Measurements from ENCODE around the gene NCF4.

Gene NCF4

GRCh38 chr22:36863281-36863680, 2.5 kb downstream of the NCF4 start:
- no peak overlapping the region for H3K9ac ChIP-seq (ENCODE audit: low read length)
- H3K4me3 ChIP-seq (ENCODE audit: low read length): no peak overlapping the region
- H3K27me3 ChIP-seq (replicated peaks; ENCODE audit: insufficient read depth, low read length): no peaks in the 10 kb centered on the region

DNA sequence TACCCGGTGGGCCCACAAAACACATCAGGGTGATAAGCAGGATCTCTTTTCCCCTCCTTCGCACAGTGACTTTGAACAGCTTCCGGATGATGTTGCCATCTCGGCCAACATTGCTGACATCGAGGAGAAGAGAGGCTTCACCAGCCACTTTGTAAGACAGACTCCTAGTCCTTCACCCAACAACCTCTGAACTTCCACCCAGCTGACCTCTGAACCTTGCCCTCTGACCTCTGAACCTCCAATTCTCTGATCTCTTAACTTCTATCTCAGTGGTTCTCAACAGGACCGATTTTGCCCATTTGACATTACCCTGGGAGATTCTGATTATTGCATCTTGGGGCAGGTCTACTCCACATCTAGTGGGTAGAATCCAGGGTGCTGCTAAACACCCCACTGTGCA, 3.2 kb downstream of the NCF4 start:
- H3K4me1 ChIP-seq (ENCODE audit: low read length): peaks cover 23% of the 10 kb centered on the region
- H3K9me2 ChIP-seq (replicated peaks; ENCODE audit: insufficient read depth, low read length): no peaks in the 10 kb centered on the region
- H3K4me2 ChIP-seq (ENCODE audit: low read depth, low read length): no peak overlapping the region
- TF ChIP-seq EZH2phosphoT487 (IDR thresholded peaks at IDR 0.05; ENCODE audit: low read length): no peak
- no peak for TF ChIP-seq EZH2 (optimal IDR thresholded peaks at IDR 0.05; ENCODE audit: low read depth, low read length)
- TF ChIP-seq, protein P1, sequence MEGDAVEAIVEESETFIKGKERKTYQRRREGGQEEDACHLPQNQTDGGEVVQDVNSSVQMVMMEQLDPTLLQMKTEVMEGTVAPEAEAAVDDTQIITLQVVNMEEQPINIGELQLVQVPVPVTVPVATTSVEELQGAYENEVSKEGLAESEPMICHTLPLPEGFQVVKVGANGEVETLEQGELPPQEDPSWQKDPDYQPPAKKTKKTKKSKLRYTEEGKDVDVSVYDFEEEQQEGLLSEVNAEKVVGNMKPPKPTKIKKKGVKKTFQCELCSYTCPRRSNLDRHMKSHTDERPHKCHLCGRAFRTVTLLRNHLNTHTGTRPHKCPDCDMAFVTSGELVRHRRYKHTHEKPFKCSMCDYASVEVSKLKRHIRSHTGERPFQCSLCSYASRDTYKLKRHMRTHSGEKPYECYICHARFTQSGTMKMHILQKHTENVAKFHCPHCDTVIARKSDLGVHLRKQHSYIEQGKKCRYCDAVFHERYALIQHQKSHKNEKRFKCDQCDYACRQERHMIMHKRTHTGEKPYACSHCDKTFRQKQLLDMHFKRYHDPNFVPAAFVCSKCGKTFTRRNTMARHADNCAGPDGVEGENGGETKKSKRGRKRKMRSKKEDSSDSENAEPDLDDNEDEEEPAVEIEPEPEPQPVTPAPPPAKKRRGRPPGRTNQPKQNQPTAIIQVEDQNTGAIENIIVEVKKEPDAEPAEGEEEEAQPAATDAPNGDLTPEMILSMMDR (IDR thresholded peaks at IDR 0.05; ENCODE audit: low read length): no peak
- no peak overlapping the region for H3K4me3 ChIP-seq (ENCODE audit: low read length)
- no peaks in the 10 kb centered on the region for H3K36me3 ChIP-seq (replicated peaks; ENCODE audit: insufficient read depth, low read length)
- no peak overlapping the region for H2AFZ ChIP-seq (ENCODE audit: low read length)
- H3K79me2 ChIP-seq (ENCODE audit: low read length): peaks cover 10% of the 10 kb centered on the region; the same call in 1 of the 2 replicates
- H3K9ac ChIP-seq (ENCODE audit: low read length): no peak overlapping the region
- no peaks in the 10 kb centered on the region for H3K9me3 ChIP-seq (replicated peaks; ENCODE audit: insufficient read depth, low read length)
- DNase-seq: no peak
- peaks cover 23% of the 10 kb centered on the region for H3F3A ChIP-seq (ENCODE audit: insufficient read depth, low read length)
- no peak overlapping the region for H3K27ac ChIP-seq (ENCODE audit: low read length)
- no peaks in the 10 kb centered on the region for H3K27me3 ChIP-seq (replicated peaks; ENCODE audit: insufficient read depth, low read length)
- no peaks in the 10 kb centered on the region for H4K20me1 ChIP-seq (ENCODE audit: insufficient read depth, low read length)

More at GRCh38 chr22:36863281-36863680, 2.5 kb downstream of the NCF4 start:
- H3K9me3 ChIP-seq (replicated peaks; ENCODE audit: insufficient read depth, low read length): no peaks in the 10 kb centered on the region
- peaks cover 30% of the 10 kb centered on the region for H3F3A ChIP-seq (ENCODE audit: insufficient read depth, low read length)
- H3K36me3 ChIP-seq (replicated peaks; ENCODE audit: insufficient read depth, low read length): no peaks in the 10 kb centered on the region
- no peak overlapping the region for H2AFZ ChIP-seq (ENCODE audit: low read length)
- no peaks in the 10 kb centered on the region for H4K20me1 ChIP-seq (ENCODE audit: insufficient read depth, low read length)
- DNase-seq: no peak
- no peaks in the 10 kb centered on the region for H3K9me2 ChIP-seq (replicated peaks; ENCODE audit: insufficient read depth, low read length)
- no peak overlapping the region for H3K4me2 ChIP-seq (ENCODE audit: low read depth, low read length)
- TF ChIP-seq EZH2 (optimal IDR thresholded peaks at IDR 0.05; ENCODE audit: low read depth, low read length) (no peak), EZH2phosphoT487 (IDR thresholded peaks at IDR 0.05; ENCODE audit: low read length) (no peak)
- TF ChIP-seq, protein P1 (IDR thresholded peaks at IDR 0.05; ENCODE audit: low read length): no peak
- peaks cover 29% of the 10 kb centered on the region for H3K4me1 ChIP-seq (ENCODE audit: low read length)
- H3K27ac ChIP-seq (ENCODE audit: low read length): no peak overlapping the region
- H3K79me2 ChIP-seq (ENCODE audit: low read length): peaks cover 10% of the 10 kb centered on the region; the same call in 1 of the 2 replicates

DNA sequence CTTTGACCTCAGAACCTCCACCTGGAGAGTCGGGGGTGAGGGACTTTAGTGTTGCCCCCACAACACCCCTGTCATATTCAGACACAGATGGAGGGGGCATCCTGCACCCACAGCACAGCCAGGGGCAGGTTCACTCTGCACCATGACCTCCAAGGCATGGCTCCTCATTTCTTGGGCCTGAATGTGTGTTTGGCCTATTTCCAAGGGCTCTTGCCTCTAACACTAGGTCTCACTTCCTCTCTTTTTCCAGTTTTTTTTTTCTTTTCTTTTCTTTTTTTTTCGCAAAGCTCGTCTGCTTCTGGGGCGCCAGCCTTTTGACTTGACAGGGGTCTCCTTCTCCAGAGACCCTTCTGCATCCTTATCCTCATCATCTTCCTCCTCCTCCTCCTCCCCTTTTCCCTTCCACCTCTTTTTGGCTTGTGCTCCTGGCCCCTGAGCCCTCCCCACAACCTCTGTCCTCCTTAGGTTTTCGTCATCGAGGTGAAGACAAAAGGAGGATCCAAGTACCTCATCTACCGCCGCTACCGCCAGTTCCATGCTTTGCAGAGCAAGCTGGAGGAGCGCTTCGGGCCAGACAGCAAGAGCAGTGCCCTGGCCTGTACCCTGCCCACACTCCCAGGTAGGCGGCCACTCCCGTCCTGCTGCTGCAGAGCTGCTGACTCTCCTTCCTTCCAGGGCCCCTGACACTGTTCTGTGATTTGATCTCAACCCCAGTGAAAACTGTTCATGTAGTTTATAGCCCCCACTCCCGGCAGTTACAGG, 3.8 kb downstream of the NCF4 start:
- Histone ChIP-seq H2AFZ (ENCODE audit: low read length) (no peak overlapping the region), H3K9me3 (replicated peaks; ENCODE audit: insufficient read depth, low read length) (no peaks in the 10 kb centered on the region), H3K4me2 (ENCODE audit: low read depth, low read length) (no peak overlapping the region), H3K9ac (ENCODE audit: low read length) (no peak overlapping the region), H3K9me2 (replicated peaks; ENCODE audit: insufficient read depth, low read length) (no peaks in the 10 kb centered on the region), H3K27me3 (replicated peaks; ENCODE audit: insufficient read depth, low read length) (no peaks in the 10 kb centered on the region), H3K79me2 (ENCODE audit: low read length) (peaks cover 10% of the 10 kb centered on the region; the same call in 1 of the 2 replicates), H3K27ac (ENCODE audit: low read length) (no peak overlapping the region), H3F3A (ENCODE audit: insufficient read depth, low read length) (peaks cover 17% of the 10 kb centered on the region), H3K4me3 (ENCODE audit: low read length) (no peak overlapping the region), H3K36me3 (replicated peaks; ENCODE audit: insufficient read depth, low read length) (no peaks in the 10 kb centered on the region), H3K4me1 (ENCODE audit: low read length) (peaks cover 16% of the 10 kb centered on the region), H4K20me1 (ENCODE audit: insufficient read depth, low read length) (no peaks in the 10 kb centered on the region)
- DNase-seq: no peak
- no peak for TF ChIP-seq EZH2phosphoT487 (IDR thresholded peaks at IDR 0.05; ENCODE audit: low read length)
- no peak for TF ChIP-seq EZH2 (optimal IDR thresholded peaks at IDR 0.05; ENCODE audit: low read depth, low read length)
- TF ChIP-seq, protein P1 (IDR thresholded peaks at IDR 0.05; ENCODE audit: low read length): no peak

Measured in MM.1S (cell line).